Measurements from ENCODE around the gene FBXL19. TPM values are rescaled to one million over a fixed set of nuclear protein-coding genes. Genes with fewer than 3 reads are reported as not detected.

FBXL19 gene
- polyA plus RNA-seq, 1 donor (not counting 4 experiments of a cell fraction or from before 2014, with no cell fraction given), result 10.2 TPM

- H3K4me3 ChIP-seq (ENCODE audit: control insufficient read depth in 2 of 3, extremely low read depth in 1 of 3, insufficient read depth in 2 of 3, low read depth in 1 of 3, low read length in 3 of 3), result no peak overlapping the region
- H3K9me1 ChIP-seq (ENCODE audit: control insufficient read depth, extremely low read depth, insufficient read depth, low read length), result no peaks in the 10 kb centered on the region
- H3K9ac ChIP-seq (ENCODE audit: control insufficient read depth, extremely low read depth, insufficient read depth, low read length), result no peak overlapping the region
- H3K27me3 ChIP-seq (ENCODE audit: control insufficient read depth, extremely low read depth, insufficient read depth, low read length), result no peaks in the 10 kb centered on the region
- no peak overlapping the region for H3K4me2 ChIP-seq (ENCODE audit: control insufficient read depth, extremely low read depth, insufficient read depth, low read depth, low read length)
- H3K4me1 ChIP-seq (ENCODE audit: control insufficient read depth, extremely low read depth, insufficient read depth, low read length), result no peaks in the 10 kb centered on the region
- FAIRE-seq, result no peak
- no peaks in the 10 kb centered on the region for H3K79me2 ChIP-seq (ENCODE audit: control insufficient read depth, insufficient read depth, low read length)
- H2AFZ ChIP-seq (ENCODE audit: control insufficient read depth, low read length), result no peak overlapping the region
- H4K20me1 ChIP-seq (ENCODE audit: control insufficient read depth, extremely low read depth, insufficient read depth, low read length), result no peaks in the 10 kb centered on the region
- H3K9me3 ChIP-seq (ENCODE audit: control insufficient read depth, low read depth, low read length), result no peaks in the 10 kb centered on the region
- H3K36me3 ChIP-seq (ENCODE audit: control insufficient read depth in 2 of 2, extremely low read depth in 1 of 2, insufficient read depth in 2 of 2, low read length in 2 of 2), result peaks cover 38 to 52% of the 10 kb centered on the region in 2 experiments
- TF ChIP-seq CTCF (optimal IDR thresholded peaks at IDR 0.05 in 1 of 3, IDR thresholded peaks at IDR 0.05 in 1 of 3, conservative IDR thresholded peaks at IDR 0.05 in 1 of 3; ENCODE audit: extremely low read depth in 1 of 3, insufficient read depth in 2 of 3, low read length in 3 of 3) (no peak), EZH2 (IDR thresholded peaks at IDR 0.05; ENCODE audit: low read length) (no peak)
- no peak overlapping the region for H3K27ac ChIP-seq (ENCODE audit: control insufficient read depth, insufficient read depth, low read length)
- dilution Hi-C loops (cut with MboI; ENCODE audit: extremely low pct_ligation_motif_present, low sequenced_read_pairs), result no loop called here
- DNase-seq (ENCODE audit: low read depth, low spot score), result no peak
Measured at GRCh38 chr16:30967795-30968194, 44.4 kb downstream of the FBXL19 start.

DNA sequence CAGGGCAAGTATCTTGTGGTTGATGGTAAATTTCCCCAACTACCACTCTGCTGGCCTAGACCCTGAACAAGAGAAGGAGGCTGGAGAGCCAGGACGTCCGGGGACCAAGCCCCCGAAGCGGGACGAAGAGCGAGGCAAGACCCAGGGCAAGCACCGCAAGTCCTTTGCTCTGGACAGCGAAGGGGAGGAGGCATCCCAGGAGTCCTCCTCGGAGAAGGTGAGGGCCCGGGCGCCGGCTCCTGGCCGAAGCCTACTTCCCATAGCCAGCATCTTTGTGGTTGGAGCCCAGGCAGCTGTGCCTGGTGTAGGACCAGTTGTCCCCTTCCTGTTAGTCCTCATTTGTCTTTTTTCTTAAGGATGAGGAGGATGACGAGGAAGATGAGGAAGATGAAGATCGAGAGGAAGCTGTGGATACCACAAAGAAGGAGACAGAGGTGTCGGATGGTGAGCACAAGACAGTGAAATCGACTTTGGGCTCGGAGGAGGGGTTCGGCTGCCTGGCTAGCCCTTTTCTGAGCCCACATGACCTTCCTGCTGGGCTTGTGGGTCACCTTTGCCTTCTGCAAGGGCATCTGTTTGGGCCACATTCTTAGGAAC, 46.0 kb downstream of the FBXL19 start:
- DNase-seq (ENCODE audit: low read depth, low spot score) (no peak), FAIRE-seq (no peak)
- no peak overlapping the region for H3K4me3 ChIP-seq (ENCODE audit: control insufficient read depth in 2 of 3, extremely low read depth in 1 of 3, insufficient read depth in 2 of 3, low read depth in 1 of 3, low read length in 3 of 3)
- H3K9me3 ChIP-seq (ENCODE audit: control insufficient read depth, low read depth, low read length), result no peaks in the 10 kb centered on the region
- H3K36me3 ChIP-seq (ENCODE audit: control insufficient read depth in 2 of 2, extremely low read depth in 1 of 2, insufficient read depth in 2 of 2, low read length in 2 of 2), result peaks cover 37 to 58% of the 10 kb centered on the region in 2 experiments
- H3K27me3 ChIP-seq (ENCODE audit: control insufficient read depth, extremely low read depth, insufficient read depth, low read length), result no peaks in the 10 kb centered on the region
- H2AFZ ChIP-seq (ENCODE audit: control insufficient read depth, low read length), result no peak overlapping the region
- no peak overlapping the region for H3K27ac ChIP-seq (ENCODE audit: control insufficient read depth, insufficient read depth, low read length)
- H3K9ac ChIP-seq (ENCODE audit: control insufficient read depth, extremely low read depth, insufficient read depth, low read length), result no peak overlapping the region
- TF ChIP-seq EZH2 (IDR thresholded peaks at IDR 0.05; ENCODE audit: low read length), result no peak
- no peak for TF ChIP-seq CTCF (optimal IDR thresholded peaks at IDR 0.05 in 1 of 3, IDR thresholded peaks at IDR 0.05 in 1 of 3, conservative IDR thresholded peaks at IDR 0.05 in 1 of 3; ENCODE audit: extremely low read depth in 1 of 3, insufficient read depth in 2 of 3, low read length in 3 of 3)
- no peak overlapping the region for H3K4me2 ChIP-seq (ENCODE audit: control insufficient read depth, extremely low read depth, insufficient read depth, low read depth, low read length)
- dilution Hi-C loops (cut with MboI; ENCODE audit: extremely low pct_ligation_motif_present, low sequenced_read_pairs), result no loop called here
- no peaks in the 10 kb centered on the region for H3K79me2 ChIP-seq (ENCODE audit: control insufficient read depth, insufficient read depth, low read length)
- H3K4me1 ChIP-seq (ENCODE audit: control insufficient read depth, extremely low read depth, insufficient read depth, low read length), result no peaks in the 10 kb centered on the region
- H3K9me1 ChIP-seq (ENCODE audit: control insufficient read depth, extremely low read depth, insufficient read depth, low read length), result no peaks in the 10 kb centered on the region
- no peaks in the 10 kb centered on the region for H4K20me1 ChIP-seq (ENCODE audit: control insufficient read depth, extremely low read depth, insufficient read depth, low read length)
